HFF-Myc (cell line): Measurements from ENCODE around the gene TBC1D22A.

Experiments
- DNase-seq: peaks from one replicate; pipeline ENCODE4 v3.0.0-alpha.2; 2011; ENCODE audit warnings: low read depth; ENCODE audit errors: extremely low read depth
- H3K4me3 ChIP-seq: replicated peaks from 2 replicates; pipeline ENCODE4 v1.5.1; 2011; ENCODE audit warnings: low read depth, mild to moderate bottlenecking, control low read depth, low read length
- TF ChIP-seq, protein P1 (sequence below): IDR thresholded peaks from 2 replicates; pipeline ENCODE4 v1.5.1; 2012; ENCODE audit warnings: mild to moderate bottlenecking, low read depth, low read length, control low read depth; ENCODE audit errors: missing control alignments

TBC1D22A gene

DNA sequence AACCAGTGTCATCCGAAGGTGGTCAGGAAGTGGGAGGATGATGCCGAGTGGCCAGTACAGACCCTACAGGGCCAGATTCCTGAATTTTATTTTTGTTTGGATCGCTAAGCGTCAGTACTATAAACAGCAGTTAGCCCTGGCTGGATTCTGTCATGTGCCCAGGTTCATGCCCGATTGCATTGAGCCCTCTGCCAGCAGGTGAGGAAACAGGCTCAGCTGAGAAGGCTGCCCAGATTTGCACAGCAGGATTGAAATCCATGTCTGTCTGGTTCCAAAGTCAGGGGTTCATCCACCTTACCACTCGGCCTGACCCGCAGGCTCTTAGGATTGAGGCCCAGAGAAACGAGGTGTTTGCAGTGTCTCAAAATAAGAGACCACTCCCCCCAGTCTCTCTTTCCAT lies 9.1 kb upstream of the TBC1D22A start:
- TF ChIP-seq, protein P1, sequence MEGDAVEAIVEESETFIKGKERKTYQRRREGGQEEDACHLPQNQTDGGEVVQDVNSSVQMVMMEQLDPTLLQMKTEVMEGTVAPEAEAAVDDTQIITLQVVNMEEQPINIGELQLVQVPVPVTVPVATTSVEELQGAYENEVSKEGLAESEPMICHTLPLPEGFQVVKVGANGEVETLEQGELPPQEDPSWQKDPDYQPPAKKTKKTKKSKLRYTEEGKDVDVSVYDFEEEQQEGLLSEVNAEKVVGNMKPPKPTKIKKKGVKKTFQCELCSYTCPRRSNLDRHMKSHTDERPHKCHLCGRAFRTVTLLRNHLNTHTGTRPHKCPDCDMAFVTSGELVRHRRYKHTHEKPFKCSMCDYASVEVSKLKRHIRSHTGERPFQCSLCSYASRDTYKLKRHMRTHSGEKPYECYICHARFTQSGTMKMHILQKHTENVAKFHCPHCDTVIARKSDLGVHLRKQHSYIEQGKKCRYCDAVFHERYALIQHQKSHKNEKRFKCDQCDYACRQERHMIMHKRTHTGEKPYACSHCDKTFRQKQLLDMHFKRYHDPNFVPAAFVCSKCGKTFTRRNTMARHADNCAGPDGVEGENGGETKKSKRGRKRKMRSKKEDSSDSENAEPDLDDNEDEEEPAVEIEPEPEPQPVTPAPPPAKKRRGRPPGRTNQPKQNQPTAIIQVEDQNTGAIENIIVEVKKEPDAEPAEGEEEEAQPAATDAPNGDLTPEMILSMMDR, result no peak
- no peak for DNase-seq
- H3K4me3 ChIP-seq, result no peak overlapping the region

DNA sequence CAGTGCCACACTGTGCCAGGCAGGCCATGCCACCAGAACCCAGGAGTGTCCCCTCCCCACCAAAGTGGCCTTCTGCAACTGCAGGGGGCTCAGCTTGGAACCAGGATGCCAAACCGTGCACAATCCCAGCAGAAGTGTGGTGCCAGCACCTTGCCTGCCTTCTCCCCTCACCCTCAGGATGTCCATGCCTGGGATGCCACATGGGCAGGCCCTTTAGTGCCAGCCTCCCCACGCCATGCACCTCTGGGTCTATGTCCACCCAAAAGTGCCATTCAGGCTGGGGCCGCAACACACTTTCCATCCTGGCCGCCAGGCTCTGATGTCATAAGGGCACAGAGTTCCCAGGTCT lies 8.7 kb upstream of the TBC1D22A start:
- DNase-seq, result no peak
- H3K4me3 ChIP-seq, result no peak overlapping the region
- TF ChIP-seq, protein P1, result no peak

DNA sequence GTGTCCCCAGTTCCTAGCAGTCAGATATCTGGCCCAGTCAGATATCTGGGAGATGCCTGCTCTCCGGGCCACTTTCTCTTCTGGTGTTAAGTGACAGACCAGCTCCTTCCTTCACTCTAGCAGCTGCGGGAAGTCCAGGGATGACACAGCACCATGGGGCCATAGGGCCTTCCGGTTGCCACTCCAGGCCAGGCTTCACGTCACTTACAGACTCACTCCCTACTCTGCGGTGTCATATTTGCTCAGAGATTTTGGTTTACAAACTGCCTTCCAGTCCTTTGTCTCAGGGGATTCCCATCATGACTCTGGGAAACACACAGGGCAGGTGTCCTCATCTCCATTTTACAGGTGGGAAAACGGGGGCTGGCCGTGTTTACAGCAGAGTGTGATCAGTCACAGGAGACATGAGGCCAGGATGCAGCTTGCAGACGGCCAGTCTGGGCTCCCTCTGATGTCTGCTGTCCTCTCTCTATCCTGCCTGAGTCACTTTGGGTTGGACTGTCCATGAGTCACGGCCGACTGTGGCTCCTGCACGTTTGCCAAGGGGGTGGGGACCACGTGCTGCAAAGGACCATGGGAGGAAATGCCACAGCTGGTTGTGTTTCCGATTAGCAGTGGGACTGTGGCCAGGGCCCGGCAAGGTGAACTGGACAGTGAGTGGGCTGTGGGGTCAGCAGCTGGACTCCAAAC lies 8.2 kb upstream of the TBC1D22A start:
- TF ChIP-seq, protein P1, result no peak
- DNase-seq, result peak; percentile 94
- H3K4me3 ChIP-seq, result peak overlapping the region; percentile 17; the same call in 1 of the 2 replicates

DNA sequence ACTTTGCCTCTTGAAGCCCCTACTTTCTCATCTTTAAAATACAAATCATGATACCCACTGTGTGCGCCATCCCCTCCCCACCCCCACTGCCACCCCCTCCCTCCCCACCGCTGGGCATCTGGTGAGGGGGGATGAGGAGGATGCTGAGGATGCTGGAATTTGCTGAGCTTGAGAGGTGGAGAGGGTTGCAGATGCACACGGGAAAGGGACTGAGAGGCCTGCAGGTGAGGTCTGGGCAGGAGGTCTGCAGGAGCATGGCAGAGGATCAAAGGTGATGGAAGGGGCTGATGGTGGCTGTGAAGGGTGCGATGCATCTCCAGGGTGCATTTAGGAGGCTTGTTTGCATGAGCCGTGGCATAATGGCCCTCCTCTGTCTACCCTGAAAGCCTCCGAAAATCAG lies 7.6 kb upstream of the TBC1D22A start:
- H3K4me3 ChIP-seq, result no peak overlapping the region
- TF ChIP-seq, protein P1, result no peak
- DNase-seq, result no peak

DNA sequence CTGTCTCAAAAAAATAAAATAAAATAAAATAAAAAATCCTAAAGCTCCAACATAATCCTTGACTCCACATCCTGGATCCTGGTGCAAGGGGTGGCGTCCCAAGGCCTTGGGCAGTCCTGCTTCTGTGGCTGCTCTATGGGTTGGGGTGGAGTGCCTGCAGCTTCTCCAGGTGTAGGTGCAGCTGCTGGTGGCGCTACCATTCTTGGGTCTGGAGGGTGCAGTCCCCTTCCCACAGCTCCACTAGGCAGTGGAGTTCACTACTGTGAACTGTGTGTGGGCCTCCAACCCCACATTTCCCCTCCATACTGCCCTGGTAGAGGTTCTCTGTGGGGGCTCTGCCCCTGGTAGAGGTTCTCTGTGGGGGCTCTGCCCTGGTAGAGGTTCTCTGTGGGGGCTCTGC lies 6.9 kb upstream of the TBC1D22A start:
- TF ChIP-seq, protein P1, result no peak
- H3K4me3 ChIP-seq, result no peak overlapping the region
- no peak for DNase-seq

DNA sequence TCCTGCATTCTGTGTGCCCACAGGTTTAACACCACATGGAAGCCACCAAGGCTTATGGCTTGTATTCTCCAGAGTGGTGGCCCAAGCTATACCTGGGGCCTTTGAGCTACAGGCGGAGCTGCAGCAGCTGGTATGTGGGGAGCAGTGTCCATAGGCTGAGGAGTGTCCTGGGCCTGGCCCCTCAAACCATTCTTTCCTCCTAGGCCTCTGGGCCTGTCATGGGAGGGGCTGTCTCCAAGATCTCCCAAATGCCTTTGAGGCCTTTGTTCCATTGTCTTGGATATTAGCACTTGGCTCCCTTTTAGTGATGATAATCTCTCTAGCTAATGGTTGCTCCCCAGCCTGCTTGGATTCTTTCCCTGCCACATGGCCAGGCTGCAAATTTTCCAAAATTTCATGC lies 6.4 kb upstream of the TBC1D22A start:
- H3K4me3 ChIP-seq, result no peak overlapping the region
- TF ChIP-seq, protein P1, result no peak
- no peak for DNase-seq

DNA sequence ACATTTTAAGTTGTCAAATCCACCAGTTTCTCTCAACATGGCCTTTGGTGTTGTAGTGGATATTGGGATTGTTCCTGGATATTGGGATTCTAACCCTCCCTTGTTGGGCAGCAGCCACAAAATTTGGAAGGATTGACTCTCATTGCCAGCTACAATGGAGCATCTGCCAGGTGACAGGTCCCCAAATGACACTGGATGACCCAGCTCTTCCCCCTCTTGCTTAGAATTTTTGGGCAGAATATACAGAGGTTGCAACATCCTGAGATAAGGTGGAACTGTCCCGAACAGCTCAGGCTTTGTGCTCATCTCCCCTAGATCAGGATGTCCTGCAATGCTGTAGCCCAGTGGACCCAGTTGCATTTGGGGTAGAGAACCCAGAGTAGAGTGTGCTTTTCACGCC lies 5.3 kb upstream of the TBC1D22A start:
- TF ChIP-seq, protein P1, result no peak
- H3K4me3 ChIP-seq, result no peak overlapping the region
- DNase-seq, result no peak
